Cardiac septum (tissue), 1 donor: ENCODE results near the gene DNASE1L2. TPM values are rescaled to one million over a fixed set of nuclear protein-coding genes. Genes with fewer than 3 reads are reported as not detected.
"Not testable (repeated sequence)": the region's sequence is repeated elsewhere in the genome, so short reads cannot be mapped to it uniquely, and the experiment has no call there.

Experiments
- DNase-seq: peaks from one replicate; pipeline ENCODE4 v3.0.0-alpha.2; 2020; ENCODE audit warnings: low spot score
- intact Hi-C: fragments of 100-400 bp; cut with DNase I; formaldehyde crosslinking; loops from one replicate; pipeline ENCODE4 v1.14.0; 2022
- total RNA-seq: library from RNA; stranded (reverse); fragmentation: NEBNext Ultra II Directional; extraction: Animal tissue kit (Norgen Biotek cat#: 25700); gene quantifications from one replicate; pipeline ENCODE4 v1.2.1, GENCODE V29; 2021
- donor health status: DM: no; HTN: no; CAD: no.

DNASE1L2 gene
- total RNA-seq, 1 donor from 2014 or later: 0.57 TPM

GRCh38 chr16:2200313-2200712, 35.9 kb upstream of the DNASE1L2 start:
- intact Hi-C loops: no loop called here

GRCh38 chr16:2203119-2203688, 33.0 kb upstream of the DNASE1L2 start:
- intact Hi-C loops, DNase-seq: not testable (repeated sequence)

More at GRCh38 chr16:2200313-2200712, 35.9 kb upstream of the DNASE1L2 start:
- no peak for DNase-seq

- DNase-seq: no peak
- intact Hi-C loops: loop anchor here (5.0 kb wide), 1 partner anchor 47 kb away; the partner anchor contains the start of gene TRAF7
These were observed 31.7 kb upstream of the DNASE1L2 start for GRCh38 chr16:2204416-2205103.

DNA sequence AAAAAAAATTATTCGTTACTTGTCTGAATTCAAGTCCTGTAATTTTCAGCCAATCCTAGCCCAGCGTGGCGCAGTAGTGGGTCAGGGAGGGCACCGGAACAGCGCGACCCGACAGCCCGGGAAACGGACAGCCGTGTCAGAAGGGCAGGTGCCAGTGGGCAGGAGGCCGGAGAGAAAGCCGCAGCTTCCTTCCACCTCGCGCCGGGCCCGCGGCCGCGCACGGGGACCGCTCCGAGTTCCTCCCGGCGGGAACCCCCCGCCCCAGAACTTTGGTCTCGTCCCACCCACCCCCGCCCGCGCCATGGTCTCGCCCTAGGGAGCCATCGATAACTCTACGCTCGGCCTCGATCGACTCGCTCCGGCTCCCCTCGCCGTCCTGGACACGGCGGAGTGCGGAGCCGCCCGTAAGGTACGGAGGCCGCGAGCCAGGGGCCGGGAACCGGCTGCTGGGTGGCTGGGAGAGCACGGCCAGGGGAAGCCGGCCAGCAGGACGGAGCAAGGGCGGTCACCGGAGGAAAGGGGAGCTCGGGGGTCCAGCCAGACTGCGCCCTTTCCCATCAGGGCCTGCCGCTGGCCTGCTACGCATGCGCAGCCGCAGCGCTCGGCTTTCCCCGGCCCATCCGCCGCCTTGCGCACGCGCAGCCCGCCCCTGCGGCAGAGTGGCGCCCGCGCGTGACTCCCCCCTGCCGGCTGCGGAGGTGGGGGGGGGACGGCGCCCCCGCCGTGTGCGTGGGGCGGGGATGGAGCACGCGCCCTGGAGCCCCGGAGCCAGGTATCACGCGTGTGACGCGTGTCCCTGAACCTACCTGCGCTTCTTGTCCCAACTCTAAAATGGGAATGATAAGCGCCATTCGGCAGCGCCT, 30.9 kb upstream of the DNASE1L2 start, which contains the start of gene MLST8:
Gene MLST8, plus strand, starts transcription at position 351 of the 863 bp plus-strand sequence. CDS start 632 bp downstream, outside the sequence.
- peak; percentile 92 for DNase-seq
- intact Hi-C loops: loop anchor here (5.0 kb wide), 1 partner anchor 48 kb away; the partner anchor contains the start of gene TRAF7

GRCh38 chr16:2205967-2206313, 30.3 kb upstream of the DNASE1L2 start:
- intact Hi-C loops: loop anchor here (5.0 kb wide), 1 partner anchor 49 kb away; the partner anchor contains the start of gene TRAF7
- DNase-seq: no peak

DNA sequence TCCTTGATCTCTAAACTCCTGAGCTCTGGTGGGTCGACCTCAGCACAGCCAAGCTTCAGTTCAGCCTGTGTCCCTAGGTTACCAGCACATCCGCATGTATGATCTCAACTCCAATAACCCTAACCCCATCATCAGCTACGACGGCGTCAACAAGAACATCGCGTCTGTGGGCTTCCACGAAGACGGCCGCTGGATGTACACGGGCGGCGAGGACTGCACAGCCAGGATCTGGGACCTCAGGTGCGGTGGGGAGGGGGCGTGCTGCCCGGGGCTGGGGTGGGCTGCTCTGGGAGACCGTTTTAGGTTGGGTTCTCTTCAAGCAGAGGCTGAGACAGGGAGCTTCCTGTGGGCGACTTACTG, 29.8 kb upstream of the DNASE1L2 start:
- no peak for DNase-seq
- intact Hi-C loops: loop anchor here (5.0 kb wide), 1 partner anchor 49 kb away; the partner anchor contains the start of gene TRAF7

DNA sequence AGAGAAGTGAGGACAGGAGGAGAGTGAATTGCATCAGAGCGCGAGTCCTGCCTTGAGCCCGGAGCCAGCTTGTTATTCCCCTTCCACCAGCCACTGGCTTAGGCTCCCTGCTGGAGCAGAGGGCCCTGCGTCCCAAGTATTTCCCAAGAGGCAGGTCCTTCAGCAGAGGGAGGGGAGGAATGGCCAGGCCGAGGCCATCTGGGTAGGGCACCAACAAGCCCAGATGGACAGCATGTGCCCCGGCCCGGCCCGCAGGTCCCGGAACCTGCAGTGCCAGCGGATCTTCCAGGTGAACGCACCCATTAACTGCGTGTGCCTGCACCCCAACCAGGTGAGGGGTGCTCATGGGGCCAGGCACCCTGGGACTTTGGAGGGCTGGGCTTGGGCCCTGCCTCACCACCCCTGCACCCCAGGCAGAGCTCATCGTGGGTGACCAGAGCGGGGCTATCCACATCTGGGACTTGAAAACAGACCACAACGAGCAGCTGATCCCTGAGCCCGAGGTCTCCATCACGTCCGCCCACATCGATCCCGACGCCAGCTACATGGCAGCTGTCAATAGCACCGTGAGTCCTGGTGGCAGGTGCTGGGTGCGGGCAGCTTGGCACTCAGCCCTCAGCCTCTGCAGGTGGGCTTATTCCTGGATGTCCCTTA, 29.3 kb upstream of the DNASE1L2 start:
- DNase-seq: no peak
- intact Hi-C loops: loop anchor here (5.0 kb wide), 1 partner anchor 50 kb away; the partner anchor contains the start of gene TRAF7

DNA sequence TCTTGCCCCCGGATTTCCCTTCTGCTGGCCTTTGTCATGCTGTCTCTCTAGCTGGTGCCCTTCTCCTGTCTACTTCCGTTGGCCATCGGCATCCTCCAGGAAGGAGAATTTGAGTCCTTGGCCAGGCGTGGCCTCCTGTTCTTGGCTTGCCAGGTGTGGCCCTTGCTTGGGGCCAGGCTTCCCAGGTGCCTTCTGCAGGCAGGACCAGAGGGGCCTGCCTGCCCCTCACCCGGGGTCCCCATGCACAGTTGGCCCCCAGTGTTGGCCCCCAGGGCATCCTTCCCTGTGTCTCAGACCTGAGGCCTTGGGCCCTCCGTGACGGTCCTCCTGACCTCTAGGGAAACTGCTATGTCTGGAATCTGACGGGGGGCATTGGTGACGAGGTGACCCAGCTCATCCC, 28.4 kb upstream of the DNASE1L2 start:
- DNase-seq: no peak
- intact Hi-C loops: loop anchor here (5.0 kb wide), 1 partner anchor 51 kb away; the partner anchor contains the start of gene TRAF7

- no peak for DNase-seq
- intact Hi-C loops: loop anchor here (5.0 kb wide), 1 partner anchor 51 kb away; the partner anchor contains the start of gene TRAF7
These were observed 27.9 kb upstream of the DNASE1L2 start for GRCh38 chr16:2208308-2208707.

- DNase-seq: no peak
- intact Hi-C loops: loop anchor here (5.0 kb wide), 1 partner anchor 51 kb away; the partner anchor contains the start of gene TRAF7
These were observed 27.5 kb upstream of the DNASE1L2 start for GRCh38 chr16:2208772-2209171.

GRCh38 chr16:2209258-2210008, 26.8 kb upstream of the DNASE1L2 start:
- intact Hi-C loops: loop anchor here (5.0 kb wide), 2 partner anchors 43 to 52 kb away; partner anchors contain the start of genes ECI1 and TRAF7
- no peak for DNase-seq

GRCh38 chr16:2210009-2210332, 26.3 kb upstream of the DNASE1L2 start:
- intact Hi-C loops: loop anchor here (5.0 kb wide), 1 partner anchor 42 kb away; the partner anchor contains the start of gene ECI1
- no peak for DNase-seq

- intact Hi-C loops: loop anchor here (5.0 kb wide), 1 partner anchor 42 kb away; the partner anchor contains the start of gene ECI1
These were observed 25.6 kb upstream of the DNASE1L2 start, which contains the start of gene BRICD5 for GRCh38 chr16:2210386-2211365. BRICD5 (minus strand) TSS chr16:2210863; CDS start chr16:2210833, 30 bp downstream.

DNA sequence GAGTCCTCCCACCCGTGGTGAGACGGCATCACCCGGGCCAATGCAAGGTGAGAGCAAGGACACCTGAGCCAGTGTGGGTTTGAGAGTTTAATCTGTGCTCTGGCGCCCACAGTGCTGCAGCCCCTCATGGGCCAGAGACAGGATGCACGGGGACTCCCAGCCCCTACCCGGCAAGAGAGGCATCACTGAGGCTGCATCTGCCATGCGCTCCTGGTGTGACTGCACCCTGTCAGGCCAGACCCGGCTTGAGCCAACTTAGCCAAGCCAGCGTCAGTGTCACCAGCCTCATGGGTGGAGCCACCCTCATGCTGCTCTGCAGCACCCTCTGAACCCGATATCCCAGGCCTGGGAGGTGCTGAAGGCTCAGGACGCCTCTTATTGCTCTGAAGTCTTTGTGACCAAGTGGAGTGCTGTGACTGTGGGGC, 24.3 kb upstream of the DNASE1L2 start:
- no peak for DNase-seq
- intact Hi-C loops: loop anchor here (5.0 kb wide), 1 partner anchor 40 kb away; the partner anchor contains the start of gene ECI1

More at GRCh38 chr16:2210386-2211365, 25.6 kb upstream of the DNASE1L2 start, which contains the start of gene BRICD5:
- DNase-seq: no peak

GRCh38 chr16:2212362-2213324, 23.6 kb upstream of the DNASE1L2 start:
- intact Hi-C loops: loop anchor here (5.0 kb wide), 1 partner anchor 40 kb away; the partner anchor contains the start of gene ECI1
- no peak for DNase-seq
